GM19467 (cell line): ENCODE measurements around the gene INPP5E.

Source experiments
- ATAC-seq: cut with Tn5 transposase; IDR thresholded peaks from one replicate; pipeline ENCODE4 v1.9.1; 2021; ENCODE audit warnings: mild to moderate bottlenecking, moderate library complexity; ENCODE audit not compliant: unreplicated experiment

The INPP5E gene, protein sequence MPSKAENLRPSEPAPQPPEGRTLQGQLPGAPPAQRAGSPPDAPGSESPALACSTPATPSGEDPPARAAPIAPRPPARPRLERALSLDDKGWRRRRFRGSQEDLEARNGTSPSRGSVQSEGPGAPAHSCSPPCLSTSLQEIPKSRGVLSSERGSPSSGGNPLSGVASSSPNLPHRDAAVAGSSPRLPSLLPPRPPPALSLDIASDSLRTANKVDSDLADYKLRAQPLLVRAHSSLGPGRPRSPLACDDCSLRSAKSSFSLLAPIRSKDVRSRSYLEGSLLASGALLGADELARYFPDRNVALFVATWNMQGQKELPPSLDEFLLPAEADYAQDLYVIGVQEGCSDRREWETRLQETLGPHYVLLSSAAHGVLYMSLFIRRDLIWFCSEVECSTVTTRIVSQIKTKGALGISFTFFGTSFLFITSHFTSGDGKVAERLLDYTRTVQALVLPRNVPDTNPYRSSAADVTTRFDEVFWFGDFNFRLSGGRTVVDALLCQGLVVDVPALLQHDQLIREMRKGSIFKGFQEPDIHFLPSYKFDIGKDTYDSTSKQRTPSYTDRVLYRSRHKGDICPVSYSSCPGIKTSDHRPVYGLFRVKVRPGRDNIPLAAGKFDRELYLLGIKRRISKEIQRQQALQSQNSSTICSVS

DNA sequence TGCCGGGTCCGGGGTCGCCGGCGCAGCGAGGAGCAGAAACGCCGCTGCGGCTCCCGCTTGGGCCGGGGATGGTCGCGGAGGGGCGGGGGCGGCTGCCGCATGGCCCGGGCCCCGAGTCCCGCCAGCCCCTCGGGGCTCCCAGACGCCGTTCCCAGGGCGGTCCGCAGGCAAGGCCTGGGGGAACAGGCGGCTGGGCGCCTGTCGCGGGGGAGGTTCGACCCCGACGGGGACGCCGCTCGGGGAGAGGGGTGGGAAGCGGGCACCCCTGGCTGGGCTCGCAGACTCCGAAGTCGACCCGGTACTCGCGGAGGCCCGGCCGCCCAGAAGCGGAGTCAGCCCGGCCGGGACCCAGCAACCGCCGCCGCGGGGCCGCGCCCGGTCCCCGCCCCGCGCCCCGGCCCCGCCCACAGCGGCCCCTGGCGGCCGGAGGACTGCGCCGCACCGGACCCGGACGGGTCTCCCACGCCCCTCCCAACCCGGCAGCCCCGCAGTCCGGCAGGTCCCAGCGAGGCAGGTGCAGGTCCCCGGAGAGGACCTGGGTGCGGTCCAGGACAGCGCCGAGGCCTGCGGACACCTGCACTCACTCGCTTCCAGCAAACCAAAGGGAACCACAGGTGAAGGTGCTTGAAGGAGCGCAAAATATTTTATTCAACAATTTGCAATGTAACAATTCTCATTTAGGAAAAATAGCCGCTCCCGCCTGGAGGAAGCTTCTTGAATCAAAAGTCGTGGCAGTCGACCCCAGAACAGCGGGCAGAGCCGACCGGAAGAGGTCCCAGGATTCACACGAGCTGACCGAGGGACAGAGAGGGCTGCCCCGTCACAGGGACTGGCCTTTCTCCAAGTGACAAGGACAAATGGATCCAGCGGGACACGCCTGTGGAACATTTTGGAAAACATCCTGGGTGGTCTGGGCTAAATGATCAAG lies at the start of gene INPP5E:
Gene INPP5E, minus strand, starts transcription at position 365 of the 928 bp plus-strand sequence. CDS start 426 bp downstream, outside the sequence.
- ATAC-seq, result peak; percentile 56

DNA sequence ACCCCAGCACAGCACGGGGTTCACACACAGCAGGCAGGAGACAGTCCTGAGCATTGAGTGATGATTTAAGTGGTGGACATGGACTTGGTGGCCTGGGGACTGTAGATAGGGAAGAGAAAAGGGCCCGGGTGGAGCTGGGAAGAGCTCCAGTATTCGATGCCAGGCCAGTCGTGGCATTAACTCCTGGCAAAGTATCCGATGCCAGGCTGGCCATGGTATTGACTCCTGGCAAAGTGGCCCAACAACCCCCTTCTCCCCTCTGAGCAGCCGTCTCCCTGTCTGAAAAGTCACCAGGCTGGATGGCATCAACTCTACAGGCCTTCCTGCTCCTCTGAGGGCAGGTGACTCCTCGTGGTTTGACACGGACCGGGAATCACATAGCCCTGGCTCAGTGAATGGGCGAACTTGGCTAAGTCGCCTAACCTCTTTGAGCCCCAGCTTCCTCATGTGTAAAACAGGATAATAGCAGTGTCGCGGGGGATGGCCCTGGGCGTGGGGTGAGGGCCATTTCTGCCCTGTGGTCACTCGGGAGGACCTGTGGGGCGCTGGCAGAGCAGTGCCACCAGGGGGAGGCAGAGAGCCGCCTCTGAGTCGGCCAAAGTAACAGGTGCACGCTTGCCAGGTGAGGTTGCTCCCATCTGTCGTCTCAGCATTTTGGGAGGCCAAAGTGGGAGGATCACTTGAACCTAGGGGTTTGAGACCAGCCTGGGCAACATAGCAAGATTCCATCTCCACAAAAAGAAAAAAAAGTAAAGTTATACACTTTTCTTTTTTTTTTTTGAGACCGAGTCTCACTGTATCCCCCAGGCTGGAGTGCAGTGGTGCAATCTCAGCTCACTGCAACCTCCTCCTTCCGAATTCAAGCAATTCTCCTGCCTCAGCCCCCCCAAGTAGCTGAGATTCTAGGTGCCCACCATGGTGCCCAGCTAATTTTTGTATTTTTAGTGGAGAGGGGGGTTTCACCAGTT lies 48.9 kb upstream of the INPP5E start:
- ATAC-seq, result no peak

DNA sequence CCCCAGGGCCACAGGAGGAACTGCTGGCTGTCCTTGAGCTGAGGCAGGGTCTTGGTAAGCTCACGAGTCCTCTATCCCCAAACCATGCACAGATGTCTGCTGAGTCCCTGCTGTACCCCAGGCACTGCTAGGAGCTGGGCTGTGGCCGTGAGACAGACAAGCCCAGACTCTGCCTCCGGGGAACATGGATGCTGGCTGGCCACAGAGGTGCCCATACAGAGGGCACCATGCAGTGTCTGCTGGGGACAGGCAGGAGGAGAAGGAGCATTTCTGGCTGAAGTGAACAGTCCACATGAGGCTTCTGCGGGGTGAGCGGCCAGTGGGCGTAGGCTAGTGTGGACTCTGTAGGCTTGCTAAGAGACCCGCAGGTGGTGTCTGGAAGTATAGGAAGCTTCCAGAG lies 48.0 kb upstream of the INPP5E start:
- ATAC-seq, result no peak

DNA sequence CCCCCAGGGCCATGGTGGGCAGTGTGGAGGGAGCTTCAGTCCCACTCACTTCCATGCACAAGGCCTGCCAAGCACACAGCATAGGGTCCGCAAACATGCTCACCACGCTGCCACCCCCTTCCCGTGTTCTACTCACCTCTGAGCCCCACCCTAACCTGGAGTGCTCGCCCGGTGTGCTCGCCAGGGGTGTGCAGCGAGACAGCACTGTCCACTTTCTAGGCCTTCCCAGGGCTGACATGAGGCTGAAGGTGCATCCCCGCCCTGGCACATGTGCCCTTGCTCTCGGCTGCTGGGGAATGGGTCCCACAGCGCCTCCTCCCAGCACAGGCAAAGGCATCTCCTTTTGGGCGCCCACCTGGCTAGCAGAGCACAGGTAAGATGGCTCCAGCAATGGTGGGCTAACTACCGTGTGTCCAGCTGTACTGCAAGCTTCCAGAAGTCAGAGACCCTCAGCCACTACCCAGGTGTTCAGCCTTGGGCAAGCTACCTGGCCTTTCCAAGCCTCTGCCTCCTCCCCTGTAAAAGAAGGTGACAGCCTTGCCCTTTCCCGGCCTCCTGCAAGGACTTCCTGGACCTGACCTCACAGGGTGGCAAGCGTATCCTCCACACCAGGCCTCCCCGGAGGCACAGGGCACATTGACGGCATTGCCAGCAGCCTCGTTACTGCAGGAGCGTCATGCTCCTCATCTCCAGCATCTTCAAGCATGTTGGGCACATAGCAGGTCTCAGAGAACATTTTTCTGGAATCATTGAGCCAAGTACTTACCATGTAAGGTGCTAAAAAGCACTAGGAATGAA lies 47.4 kb upstream of the INPP5E start:
- no peak for ATAC-seq

DNA sequence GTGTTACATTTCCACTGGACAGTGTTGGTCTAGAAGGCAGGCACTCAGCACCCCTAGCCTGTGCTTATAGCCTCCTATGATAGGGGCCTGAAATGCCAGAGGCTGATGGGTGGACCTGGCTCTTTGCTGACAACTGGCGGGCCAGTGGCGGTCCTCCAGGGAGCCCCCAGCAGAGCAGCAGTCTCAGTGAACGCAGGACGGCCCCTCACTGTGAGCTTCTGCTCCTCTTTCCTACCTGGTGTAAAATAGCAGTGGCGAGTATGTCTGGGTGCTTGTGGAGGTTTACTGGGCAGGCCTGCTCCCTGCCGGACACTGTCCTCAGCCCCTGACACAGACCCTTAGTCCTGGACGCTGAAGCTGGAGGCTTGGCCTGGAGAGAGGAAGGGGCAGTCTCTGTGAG lies 46.5 kb upstream of the INPP5E start:
- ATAC-seq, result no peak

DNA sequence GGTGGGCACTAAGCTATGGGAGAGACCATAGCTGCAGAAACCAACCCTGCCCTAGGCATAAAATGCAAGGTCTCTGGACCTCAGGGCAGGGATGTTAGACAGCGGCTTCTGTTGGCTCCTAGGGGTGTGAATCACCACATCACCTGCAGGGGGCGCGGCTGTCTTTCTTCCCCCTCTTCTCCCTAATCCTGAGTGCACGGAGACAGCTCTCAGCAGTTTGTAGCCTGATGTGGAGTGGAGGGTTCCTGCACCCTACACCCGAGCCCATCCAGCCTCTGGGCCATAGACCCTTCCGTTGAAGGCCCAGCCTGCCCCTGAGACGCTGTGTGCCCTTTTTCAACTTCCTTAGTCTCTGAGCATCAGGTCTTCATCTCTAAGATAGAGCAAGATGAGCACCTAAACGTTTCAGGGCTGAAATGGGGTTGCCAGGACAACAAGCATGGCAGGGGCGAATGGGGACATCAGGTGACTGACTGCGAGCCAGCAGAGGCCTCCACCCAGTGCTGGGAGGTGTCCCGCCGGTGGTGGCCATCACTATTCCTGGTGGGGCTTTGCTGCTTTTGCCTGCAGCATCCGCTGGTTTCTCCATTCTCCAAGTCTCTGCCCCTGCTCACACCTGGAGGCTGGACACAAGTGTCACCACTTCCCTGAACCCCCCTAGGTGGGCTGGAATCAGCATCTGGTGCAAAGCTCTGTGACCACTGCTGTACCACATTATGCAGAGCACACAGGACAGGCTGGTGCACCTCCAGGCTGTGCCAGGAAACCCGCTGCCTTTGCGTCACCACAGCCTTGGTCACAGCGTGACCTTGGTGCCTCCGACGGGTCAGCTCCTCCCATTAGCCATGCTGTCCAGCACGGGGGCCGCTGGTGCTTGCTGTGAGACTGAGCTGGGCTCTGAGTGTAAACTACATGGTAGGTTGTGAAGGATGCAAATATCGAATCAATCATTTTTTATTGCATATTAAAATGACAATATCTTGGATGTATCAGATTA lies 45.7 kb upstream of the INPP5E start:
- ATAC-seq, result no peak

DNA sequence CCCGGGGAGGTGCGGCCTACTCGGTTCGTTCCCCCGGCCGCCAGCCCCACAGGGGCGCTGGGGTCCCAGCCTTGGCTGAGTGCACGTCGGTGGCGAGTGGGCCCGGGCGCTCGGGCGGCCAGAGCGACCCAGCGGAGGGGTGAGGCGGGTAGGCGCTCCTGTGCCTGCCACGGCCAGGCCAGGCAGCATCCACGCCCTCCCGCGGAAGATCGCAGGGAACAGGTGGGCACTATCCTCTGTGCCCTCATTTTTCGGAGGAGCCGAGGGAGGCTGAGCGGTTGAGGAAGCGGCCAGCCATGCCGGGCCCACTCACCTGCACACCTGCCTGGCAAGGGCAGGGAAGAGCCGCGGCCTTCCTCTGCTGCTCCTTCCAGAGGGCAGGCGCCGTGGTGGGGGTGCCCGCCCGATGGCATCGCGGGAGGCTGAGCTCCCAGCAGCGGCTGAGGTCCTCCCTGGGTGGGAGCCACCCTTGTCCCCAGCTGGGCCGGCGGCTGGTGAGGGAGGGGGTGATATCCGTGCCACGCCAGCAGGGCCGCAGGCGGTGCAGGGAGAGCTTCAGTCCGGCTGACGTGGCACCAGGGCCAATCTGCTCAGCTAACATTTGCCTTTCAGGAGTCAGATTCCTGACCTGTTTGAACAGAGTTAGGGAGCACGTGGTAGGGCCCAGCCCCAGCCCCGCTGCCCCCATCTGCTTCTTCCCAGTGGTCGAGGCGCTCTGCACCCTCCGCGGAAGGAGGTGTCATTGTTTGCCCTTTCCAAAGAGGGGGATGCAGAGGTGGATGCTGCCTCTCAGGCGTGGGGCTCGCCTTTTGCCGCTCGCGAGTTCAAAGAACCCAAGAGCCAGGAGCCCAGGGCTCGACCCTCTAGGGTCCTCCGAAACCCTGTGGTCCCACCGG lies 44.8 kb upstream of the INPP5E start:
- ATAC-seq, result no peak

DNA sequence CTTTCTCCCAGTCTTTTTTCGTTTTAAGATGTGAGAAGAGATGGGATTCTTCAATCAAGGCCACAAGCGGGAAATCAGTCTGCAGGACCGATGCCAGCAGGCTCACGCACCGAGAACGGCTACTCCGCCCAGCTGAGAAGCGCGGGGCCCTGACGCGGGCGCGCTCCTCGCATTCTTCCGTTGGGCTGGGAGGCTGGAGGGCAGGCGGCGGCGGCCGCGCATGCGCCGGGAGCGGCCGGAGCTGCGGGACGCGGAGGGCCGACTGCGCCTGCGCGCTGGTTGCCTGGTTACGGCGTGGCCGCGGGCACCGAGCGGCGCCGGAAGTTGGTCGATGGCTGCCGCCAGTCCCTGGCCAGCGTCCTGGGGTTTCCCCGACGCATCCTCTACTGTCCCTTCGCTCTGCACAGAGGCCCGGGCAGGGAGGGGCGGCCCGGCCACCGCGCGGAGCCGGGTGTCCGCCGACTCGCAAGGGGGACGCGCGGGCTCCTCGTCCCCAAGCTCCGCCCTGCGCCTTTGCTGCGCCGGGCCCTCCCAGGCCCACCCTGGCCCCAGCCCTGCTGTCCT lies 44.0 kb upstream of the INPP5E start:
- ATAC-seq, result peak; percentile 63

DNA sequence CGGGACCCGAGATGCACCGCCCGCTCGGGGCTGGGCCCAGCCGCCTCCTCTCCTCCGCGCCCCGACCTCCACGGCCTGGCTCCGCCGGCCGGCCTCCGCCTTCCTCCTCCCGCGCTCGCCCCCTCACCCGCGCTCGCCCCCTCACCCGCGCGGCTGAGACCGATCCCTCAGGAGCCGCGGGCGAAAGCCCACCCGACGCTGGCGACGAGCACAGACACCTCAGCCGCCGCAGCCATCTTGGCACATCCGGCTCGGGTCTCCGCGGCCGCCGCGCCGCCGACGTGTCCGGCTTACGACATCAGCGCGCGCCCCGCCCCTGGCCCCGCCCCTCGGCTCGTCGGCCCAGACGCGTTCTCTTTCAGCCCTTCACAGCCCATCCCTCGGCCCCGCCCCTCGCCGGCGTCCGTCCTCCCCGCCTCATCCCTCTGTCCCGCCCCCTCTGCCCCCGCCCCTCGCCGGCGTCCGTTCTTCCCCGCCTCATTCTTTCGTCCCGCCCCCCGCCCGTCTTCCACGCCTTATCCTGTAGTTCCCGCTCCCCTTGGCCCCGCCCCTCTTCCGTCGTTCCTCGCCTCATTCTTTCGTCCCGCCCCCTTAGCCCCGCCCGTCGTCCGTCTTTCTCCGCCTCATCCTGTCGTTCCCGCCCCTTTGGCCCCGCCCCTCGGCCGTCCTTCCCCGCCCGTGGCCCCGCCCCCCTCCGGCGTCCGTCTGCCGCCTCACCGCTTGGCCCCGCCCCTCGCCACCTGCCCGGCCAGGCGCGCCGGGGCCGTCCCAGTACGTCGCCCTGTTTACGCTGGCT lies 43.3 kb upstream of the INPP5E start, which contains the start of gene SEC16A:
Gene SEC16A, minus strand, starts transcription at position 248 of the 796 bp plus-strand sequence. CDS start 5,425 bp downstream, outside the sequence.
- peak; percentile 50 for ATAC-seq

DNA sequence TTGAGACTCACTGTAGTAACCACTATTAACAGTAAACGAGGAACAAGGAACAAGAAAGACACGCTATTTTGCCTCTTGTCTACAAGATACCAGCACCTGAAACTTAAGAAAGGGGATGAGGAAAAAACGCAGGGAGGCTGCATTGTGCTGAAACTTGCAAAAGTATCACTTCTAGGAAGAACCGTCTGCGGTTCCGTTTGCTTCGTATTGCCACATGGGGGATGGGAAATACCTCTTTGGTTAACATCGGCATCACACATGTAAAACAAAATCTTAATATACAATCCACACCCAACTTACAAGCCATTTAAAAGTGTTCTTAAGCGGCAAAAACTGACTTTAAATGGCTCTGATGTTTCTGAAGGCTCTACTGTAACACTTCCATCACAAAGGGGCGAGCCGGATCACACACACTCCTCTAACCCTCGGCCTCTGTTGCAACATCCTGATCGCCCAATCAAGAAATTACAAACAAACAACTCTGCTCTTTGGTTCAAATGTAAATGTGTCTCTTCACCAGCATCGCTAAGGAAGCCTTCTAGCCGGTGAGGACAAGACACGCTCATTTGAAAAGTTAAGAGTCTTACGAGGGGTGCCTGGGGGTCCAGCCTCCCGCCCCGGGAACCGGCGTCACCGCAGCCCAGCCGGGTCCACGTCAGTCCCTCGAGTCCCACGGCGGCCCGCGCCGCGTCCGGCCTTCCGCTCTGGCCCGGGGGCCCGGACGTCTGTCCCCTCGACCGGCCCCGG lies 42.6 kb upstream of the INPP5E start:
- peak; percentile 6 for ATAC-seq

DNA sequence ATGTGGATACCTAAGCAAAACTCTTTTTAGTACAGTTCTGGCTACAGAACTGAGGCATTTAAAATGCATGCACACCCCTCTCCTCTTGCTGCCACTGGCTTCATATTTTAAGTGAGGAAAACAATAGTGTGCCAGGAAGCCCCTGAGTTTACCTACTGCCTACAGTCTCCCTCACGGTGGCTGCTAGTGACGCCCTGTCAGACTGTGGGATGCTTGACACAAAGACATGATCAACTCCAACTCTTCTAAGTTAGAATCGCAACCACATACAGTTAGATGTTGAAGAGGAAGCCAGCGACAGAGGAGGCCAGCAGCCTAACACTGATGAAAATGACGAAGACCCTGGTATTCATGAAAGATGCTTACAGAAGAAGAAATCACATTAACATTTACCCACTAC lies 41.9 kb upstream of the INPP5E start:
- no peak for ATAC-seq

DNA sequence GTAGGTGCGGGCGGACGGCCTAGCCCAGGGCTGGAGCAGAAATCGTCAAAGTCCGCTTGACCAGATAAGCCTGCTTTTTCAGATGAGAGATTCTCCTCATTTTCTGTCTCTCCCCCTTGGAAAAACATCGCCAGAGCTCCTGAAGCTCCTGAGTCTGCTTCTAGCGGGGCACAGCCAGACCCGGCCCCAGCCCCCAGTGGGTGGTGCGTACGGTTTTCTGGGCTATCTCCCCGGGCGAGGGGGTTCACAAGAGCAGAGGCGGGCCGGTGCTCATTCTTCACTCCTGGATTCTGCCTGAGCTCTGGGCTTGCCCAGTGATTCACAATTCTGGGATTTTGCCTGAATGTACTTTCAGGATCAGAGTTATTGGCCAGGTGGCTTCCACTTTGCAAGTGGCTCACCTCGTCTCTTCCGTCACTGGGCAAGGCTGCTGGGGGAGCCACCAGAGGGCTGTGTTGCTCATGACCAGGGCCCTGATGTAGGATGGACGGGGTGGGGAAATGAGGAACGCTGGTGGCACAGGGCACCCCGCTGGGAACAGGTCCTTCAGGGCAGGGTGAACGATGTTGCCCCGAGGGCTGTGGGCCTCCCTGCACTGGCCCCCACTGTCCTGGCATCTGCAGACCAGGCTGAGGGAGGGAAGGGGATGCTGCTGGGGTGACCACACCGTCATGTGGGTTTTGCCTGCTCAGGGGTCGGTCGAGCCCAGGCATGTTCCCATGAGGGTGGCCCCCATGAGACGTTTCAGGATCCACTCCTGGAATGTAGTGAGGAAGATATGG lies 36.9 kb upstream of the INPP5E start:
- ATAC-seq, result no peak

DNA sequence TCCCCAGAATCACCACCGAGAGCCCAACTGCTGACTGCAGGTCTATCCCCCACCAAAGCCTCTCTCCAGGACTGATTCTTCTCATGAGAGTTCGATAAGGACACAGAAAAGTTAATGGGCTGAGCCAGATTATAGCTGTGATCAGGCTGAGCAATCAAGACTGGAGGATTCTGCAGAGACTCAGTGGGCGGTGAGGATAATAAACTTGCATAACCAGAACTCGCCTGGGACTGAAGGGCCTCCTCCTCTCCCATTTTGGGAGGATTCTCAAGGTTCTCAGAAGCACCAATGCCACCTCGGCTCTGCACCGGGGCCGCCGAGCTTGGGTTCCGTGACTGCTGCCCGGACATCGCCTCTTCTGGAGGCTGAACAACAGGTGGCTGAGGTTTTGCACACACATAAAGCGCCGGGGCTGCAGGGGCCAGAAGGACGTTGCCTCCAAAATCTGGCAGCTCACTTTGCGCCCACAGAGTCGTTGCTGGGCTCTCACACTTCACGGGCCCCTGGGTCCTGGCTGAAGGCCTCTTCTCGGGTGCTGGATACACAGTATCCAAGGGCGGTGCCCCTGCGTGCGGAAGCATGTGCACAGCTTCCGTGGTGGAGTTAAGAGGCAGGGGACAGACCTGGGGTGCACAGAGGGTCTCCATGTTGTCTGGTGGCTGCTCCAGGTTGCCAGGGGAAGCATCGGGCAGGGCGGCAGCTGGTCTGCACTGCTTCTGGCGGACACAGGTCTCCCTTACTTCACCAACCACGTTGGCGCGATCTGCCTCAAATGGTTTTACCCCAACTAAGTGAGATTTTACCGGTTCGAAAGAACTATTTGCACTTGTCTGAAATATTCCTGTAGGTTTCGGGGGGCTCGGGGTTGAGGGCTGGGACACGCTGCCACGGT lies 35.6 kb upstream of the INPP5E start:
- no peak for ATAC-seq
